HG02759 (cell line): ENCODE data around the gene GNAQ.
"Not testable (repeated sequence)": the region's sequence is repeated elsewhere in the genome, so short reads cannot be mapped to it uniquely, and the experiment has no call there.

Source experiments
- ATAC-seq: cut with Tn5 transposase; IDR thresholded peaks from one replicate; pipeline ENCODE4 v1.9.1; 2021; ENCODE audit warnings: mild to moderate bottlenecking, moderate library complexity; ENCODE audit not compliant: unreplicated experiment

Gene GNAQ

DNA sequence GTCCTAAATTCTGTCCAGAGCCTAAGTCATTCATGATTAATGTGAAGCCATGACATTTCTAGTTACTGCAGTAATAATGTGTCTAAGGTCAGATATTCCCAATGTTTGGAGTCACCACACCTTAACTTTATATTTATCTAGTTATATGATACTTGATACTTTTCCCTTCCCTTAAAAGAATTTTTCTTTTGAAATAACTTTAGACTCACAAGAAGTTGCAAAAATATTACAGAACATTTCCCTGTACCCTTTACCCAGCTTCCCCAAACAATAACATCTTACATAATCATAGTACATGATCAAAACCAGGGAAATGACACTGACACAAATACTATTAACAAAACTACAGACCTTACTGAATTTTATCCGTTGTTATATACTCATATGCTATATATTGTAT lies 233.5 kb downstream of the GNAQ start:
- no peak for ATAC-seq

- ATAC-seq: no peak
Measured at GRCh38 chr9:77794985-77795384, 236.6 kb downstream of the GNAQ start.

DNA sequence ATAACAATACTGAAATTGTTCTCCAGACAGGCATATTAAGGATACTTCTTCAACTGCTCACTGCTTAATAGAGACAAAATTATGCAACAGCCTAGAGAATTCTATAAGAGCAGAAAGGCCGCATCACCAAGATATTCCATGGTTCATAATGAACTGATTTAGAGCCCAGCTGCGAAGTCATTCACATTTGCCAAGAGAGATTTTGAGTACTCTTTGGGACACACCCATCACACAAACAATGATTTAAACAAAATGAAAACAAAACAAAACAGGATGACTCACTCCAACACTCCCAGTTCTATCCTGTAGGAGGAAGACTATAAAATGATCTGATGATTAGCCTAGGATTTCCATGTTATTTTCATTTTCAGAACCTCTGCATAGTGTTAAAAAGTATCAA lies 237.8 kb downstream of the GNAQ start:
- ATAC-seq: no peak

DNA sequence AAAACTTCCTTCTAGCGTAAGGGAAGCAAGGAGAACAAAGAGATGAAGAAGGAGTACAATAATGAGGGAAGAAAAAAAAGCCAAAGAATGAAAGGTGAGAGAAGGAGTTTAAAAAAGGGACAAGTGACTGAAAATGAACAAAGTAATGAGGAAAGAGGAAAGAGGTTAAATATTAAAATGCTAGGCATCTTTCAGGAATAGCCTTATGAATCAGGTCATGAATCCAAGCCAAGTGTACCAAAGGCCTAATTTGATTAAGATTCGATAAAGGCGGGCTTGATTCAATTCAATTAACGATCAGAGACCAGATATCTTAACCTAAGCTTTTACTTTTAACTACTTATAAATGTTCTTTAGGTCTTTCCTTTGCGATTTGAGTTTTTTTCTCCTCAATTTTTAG lies 241.7 kb downstream of the GNAQ start:
- no peak for ATAC-seq

DNA sequence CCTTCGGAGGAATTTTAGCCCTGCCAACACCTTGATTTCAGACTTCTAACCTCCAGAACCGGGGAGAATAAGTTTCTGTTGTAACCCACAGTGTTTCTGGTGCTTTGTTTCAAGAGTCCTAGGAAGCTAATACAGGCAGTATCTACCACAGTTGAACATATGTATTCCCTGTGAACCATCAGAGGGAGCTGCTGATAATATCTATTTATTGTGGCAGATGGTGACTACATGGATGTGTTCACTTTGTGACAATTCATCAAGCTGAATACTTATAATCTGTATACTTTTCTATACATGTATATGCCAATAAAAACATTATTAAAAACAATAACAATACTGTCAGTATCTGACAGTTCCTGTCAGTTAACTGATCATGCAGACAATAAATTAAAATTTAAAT lies 246.3 kb downstream of the GNAQ start:
- no peak for ATAC-seq

DNA sequence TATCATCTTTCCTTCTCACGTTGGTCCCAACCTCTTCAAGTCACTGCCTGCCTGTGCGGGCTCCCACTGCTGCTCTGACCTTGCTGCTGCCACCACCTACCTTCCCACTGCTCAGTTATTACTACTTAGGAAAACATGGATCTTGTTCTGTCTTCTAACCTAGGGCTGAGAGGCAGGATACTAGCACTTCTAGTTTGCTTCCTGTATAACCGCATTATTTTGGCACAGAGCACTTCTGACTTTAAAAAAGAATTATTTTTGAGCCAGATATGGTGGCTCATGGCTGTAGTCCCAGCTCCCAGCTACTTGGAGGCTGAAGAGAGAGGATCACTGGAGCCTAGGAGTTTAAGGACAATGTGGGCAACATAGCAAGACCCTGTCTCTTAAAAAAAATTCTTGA lies 248.1 kb downstream of the GNAQ start:
- ATAC-seq: no peak

DNA sequence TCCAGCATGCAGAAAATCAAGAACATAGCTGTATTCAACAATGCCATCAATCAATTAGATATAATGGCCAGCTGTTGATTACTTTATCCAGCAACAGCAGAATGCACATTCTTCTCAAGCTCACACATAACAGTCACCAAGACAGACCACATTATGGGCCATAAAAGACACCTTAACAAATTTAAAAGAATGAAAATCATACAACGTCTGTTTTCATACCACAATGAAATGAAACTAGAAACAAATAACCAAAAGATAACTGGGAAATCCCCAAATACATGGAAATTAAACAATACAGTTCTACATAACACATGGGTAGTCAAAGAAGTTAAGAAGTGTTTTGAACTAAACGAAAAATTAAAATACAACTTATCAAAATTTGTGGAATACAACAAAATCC lies 252.6 kb downstream of the GNAQ start:
- ATAC-seq: no peak

- ATAC-seq: no peak
Measured at GRCh38 chr9:77773381-77773780, 258.2 kb downstream of the GNAQ start.

DNA sequence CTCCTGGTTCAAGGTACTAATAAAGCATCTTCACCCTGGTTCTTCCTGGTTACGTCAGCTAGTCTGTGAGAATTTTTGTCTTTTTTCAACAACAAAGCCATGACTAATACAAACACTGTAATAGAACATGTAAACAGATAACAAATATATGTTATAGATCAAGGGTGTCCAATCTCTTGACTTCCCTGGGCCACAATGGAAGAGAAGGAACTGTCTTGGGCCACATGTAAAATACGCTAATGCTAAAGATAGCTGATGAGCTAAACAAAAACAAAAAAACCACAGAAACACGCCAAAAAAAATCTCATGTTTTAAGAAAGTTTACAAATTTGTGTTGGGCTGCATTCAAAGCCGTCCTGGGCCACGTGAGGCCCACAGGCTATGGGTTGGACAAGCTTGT lies 259.0 kb downstream of the GNAQ start:
- ATAC-seq: no peak

GRCh38 chr9:77771171-77771570 lies 260.4 kb downstream of the GNAQ start:
- ATAC-seq: no peak

GRCh38 chr9:77770340-77770739 lies 261.3 kb downstream of the GNAQ start:
- no peak for ATAC-seq

- no peak for ATAC-seq
Measured at GRCh38 chr9:77769246-77769645, 262.4 kb downstream of the GNAQ start.

DNA sequence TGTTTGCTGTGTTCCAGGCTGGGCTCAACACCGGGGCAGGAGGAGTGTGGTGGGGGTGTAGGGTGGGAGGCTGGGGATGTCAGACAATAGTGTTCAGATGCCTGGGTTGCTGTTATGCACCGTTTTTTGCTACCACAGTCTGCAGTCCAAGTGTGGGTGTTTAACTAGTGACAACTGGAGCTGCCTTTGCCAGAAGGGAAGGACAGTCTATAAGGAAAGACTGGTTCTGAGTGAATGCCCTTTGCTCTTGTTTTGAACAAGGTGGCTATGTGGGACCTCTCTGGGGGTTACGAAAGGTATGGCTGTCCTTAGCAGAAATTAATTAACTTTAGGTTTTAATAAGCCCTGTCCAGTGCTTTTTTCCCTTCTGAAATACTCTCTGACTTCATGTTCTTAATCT lies 265.0 kb downstream of the GNAQ start:
- no peak for ATAC-seq

GRCh38 chr9:77765781-77766259 lies 265.8 kb downstream of the GNAQ start:
- ATAC-seq: no peak

- ATAC-seq: no peak
Measured at GRCh38 chr9:77764894-77765780, 266.5 kb downstream of the GNAQ start.

GRCh38 chr9:77763566-77763965 lies 268.0 kb downstream of the GNAQ start:
- ATAC-seq: no peak

DNA sequence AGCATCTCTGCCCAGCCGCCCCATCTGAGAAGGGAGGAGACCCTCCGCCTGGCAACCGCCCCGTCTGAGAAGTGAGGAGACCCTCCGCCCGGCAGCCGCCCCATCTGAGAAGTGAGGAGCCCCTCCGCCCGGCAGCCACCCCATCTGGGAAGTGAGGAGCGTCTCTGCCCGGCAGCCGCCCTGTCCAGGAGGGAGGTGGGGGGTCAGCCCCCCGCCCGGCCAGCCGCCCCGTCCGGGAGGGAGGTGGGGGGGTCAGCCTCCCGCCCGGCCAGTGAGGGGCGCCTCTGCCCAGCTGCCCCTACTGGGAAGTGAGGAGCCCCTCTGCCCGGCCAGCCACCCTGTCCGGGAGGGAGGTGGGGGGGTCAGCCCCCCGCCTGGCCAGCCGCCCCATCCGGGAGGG lies 270.7 kb downstream of the GNAQ start:
- not testable (repeated sequence) for ATAC-seq

- no peak for ATAC-seq
Measured at GRCh38 chr9:77759391-77759790, 272.2 kb downstream of the GNAQ start.

DNA sequence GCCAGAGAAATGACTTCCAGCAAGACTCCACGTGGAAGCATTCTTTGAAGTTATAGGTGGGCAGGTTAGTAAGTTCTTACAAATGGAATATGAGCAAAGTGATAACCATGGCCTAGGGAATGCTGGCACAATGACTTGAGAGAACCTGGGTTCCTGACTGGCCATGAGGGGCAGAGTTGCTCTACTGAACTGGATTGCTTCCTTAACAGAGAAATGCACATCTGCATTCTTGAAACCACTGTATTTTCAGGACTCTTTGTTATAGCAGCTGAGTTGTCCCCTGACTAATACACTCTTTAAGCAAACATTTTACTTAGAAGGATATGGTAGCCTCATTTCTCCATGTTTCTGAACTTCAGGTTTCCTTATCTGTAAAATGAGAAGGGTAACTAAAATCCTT lies 275.2 kb downstream of the GNAQ start:
- no peak for ATAC-seq

DNA sequence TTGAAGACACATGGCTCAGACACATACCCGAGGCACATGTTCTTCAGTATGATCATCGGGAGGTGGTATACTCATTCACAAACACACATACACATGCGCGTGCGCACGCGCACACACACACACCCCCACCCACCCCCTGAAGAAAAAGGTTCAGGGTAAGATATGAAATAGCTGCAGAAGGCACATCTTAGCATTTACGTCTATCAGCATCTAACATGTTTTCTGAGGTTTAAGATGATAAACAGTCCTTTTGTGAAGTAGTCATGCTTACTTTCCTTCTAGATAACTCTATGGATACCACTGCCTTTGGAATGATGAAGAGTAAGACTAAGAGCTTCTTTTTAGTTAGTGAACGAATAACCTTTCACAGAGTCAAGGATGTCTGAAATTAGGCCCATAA lies 278.4 kb downstream of the GNAQ start:
- no peak for ATAC-seq

- no peak for ATAC-seq
Measured at GRCh38 chr9:77752554-77752953, 279.1 kb downstream of the GNAQ start.

DNA sequence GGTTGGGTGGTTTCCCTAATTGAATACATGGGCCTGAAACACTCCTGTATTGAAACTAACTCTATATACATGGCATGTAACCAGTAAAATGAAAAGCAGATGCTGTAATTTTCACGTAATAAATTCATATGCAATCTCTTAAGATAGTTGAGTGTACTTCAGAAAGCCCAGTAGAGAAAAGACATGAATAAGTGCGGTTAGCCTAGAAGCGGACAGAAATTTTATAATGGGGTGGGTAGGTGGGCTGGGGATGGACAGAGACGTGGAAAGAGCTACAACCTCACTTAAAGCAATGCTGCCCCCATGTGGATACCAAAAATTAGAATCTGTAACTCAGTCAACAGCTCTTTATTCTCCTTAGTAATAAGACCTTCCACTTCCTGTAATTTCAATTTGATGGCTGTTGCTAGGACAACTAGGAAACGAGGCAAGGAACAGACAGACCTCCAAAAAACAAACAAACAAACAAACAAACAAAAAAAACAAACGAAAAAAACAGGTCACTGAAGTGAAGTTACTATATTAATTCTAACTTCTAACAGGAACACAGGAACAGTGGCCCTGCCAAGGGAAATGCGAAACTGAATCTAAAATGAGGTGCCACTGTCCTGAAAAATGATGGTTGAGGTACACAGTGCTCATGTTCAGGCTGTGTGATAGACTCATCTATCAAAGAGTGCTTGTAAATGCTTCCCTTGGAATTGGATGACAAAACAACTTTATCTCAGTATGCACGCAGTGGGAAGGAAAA lies 280.1 kb downstream of the GNAQ start:
- ATAC-seq: no peak
